ENCODE results near the gene APOD. TPM values are rescaled to one million over a fixed set of nuclear protein-coding genes. Genes with fewer than 3 reads are reported as not detected.
A peak's percentile ranks its signal among the peaks of the same experiment; 100 is the strongest.

The APOD gene
- total and polyA plus RNA-seq, 10 of the 15 experiments (the other 5 are each of a cell fraction or from before 2014, with no cell fraction given), result 0.06 to 0.77 (median 0.47) TPM; not detected in 3

- Histone ChIP-seq H3K9me3 (replicated peaks; ENCODE audit: control insufficient read depth, insufficient read depth, low read length) (no peaks in the 10 kb centered on the region), H3K4me1 (ENCODE audit: control insufficient read depth, insufficient read depth, low read length) (peaks cover 14% of the 10 kb centered on the region), H3K9ac (ENCODE audit: control insufficient read depth, insufficient read depth, low read length) (no peak overlapping the region), H4K20me1 (ENCODE audit: control insufficient read depth, insufficient read depth) (no peaks in the 10 kb centered on the region), H3K27me3 (replicated peaks in 1 of 2; ENCODE audit: control insufficient read depth in 2 of 2, insufficient read depth in 2 of 2, low read length in 1 of 2) (no peaks in the 10 kb centered on the region), H3K4me3 (no peak overlapping the region), H3K4me2 (ENCODE audit: control insufficient read depth, insufficient read depth) (no peak overlapping the region), H3K79me2 (ENCODE audit: control insufficient read depth, insufficient read depth, low read length) (peaks cover 35% of the 10 kb centered on the region), H3K36me3 (ENCODE audit: control insufficient read depth in 2 of 2, insufficient read depth in 2 of 2, low read length in 1 of 2) (no peaks in the 10 kb centered on the region), H2AFZ (ENCODE audit: control insufficient read depth, low read depth, low read length) (no peak overlapping the region), H3K27ac (ENCODE audit: control insufficient read depth, insufficient read depth) (no peak overlapping the region)
- BruUV-seq (replicated peaks), result no TSS peak
- no peak for ATAC-seq
- ChIA-PET CTCF (no interaction called here), RAD21 (ENCODE audit: unreplicated experiment) (no interaction called here), SMC1A (ENCODE audit: uncharacterized antibody, unreplicated experiment) (interaction anchor here (1.1 to 1.3 kb wide), 2 partner anchors 12 to 13 kb away, joined by 3 to 6 read pairs; no protein-coding TSS in a partner anchor), POLR2A (no interaction called here)
- 100% methylated on average over 3 of the region's 3 CpGs for WGBS (ENCODE audit: insufficient coverage, insufficient replicate concordance, low lambda C conversion rate, missing lambda C conversion rate)
- TF ChIP-seq IKZF1 (conservative IDR thresholded peaks at IDR 0.05), result no peak
- no peak for TF ChIP-seq E4F1 (IDR thresholded peaks at IDR 0.05; ENCODE audit: borderline replicate concordance, partially characterized antibody)
- no peak for TF ChIP-seq CEBPB (IDR thresholded peaks at IDR 0.05; ENCODE audit: borderline replicate concordance in 1 of 2, low read depth in 2 of 2, low read length in 2 of 2)
- TF ChIP-seq ZNF622 (IDR thresholded peaks at IDR 0.05), result no peak
- no peak for DNase-seq (ENCODE audit: low read depth, low spot score)
- intact Hi-C loops (cut with micrococcal nuclease; ENCODE audit: unreplicated experiment), result loop anchor here (5.0 kb wide), 1 partner anchor 358 kb away; no protein-coding TSS in a partner anchor
- FAIRE-seq, result no peak
- in situ Hi-C loops (cut with MboI), result loop anchor here (25.0 kb wide), 1 partner anchor 407 kb away; no protein-coding TSS in a partner anchor
These were observed 39.1 kb downstream of the APOD start for GRCh38 chr3:195544634-195545033.

GRCh38 chr3:195544230-195544536 is 39.6 kb downstream of the APOD start:
- no peak for FAIRE-seq
- SMC1A ChIA-PET (ENCODE audit: uncharacterized antibody, unreplicated experiment), result interaction anchor here (1.1 to 1.3 kb wide), 2 partner anchors 11 to 14 kb away, joined by 3 to 6 read pairs; no protein-coding TSS in a partner anchor
- no peak for ATAC-seq
- Histone ChIP-seq H3K36me3 (ENCODE audit: control insufficient read depth in 2 of 2, insufficient read depth in 2 of 2, low read length in 1 of 2) (no peaks in the 10 kb centered on the region), H3K4me3 (no peak overlapping the region), H3K9ac (ENCODE audit: control insufficient read depth, insufficient read depth, low read length) (no peak overlapping the region; the same call in 1 of the 2 replicates), H3K27ac (ENCODE audit: control insufficient read depth, insufficient read depth) (no peak overlapping the region), H3K4me1 (ENCODE audit: control insufficient read depth, insufficient read depth, low read length) (peaks cover 14% of the 10 kb centered on the region), H3K27me3 (replicated peaks in 1 of 2; ENCODE audit: control insufficient read depth in 2 of 2, insufficient read depth in 2 of 2, low read length in 1 of 2) (no peaks in the 10 kb centered on the region), H3K79me2 (ENCODE audit: control insufficient read depth, insufficient read depth, low read length) (peaks cover 40% of the 10 kb centered on the region), H3K9me3 (replicated peaks; ENCODE audit: control insufficient read depth, insufficient read depth, low read length) (no peaks in the 10 kb centered on the region), H2AFZ (ENCODE audit: control insufficient read depth, low read depth, low read length) (no peak overlapping the region), H3K4me2 (ENCODE audit: control insufficient read depth, insufficient read depth) (peak overlapping the region; percentile 95; the same call in 1 of the 2 replicates), H4K20me1 (ENCODE audit: control insufficient read depth, insufficient read depth) (no peaks in the 10 kb centered on the region)
- no peak for DNase-seq (ENCODE audit: low read depth, low spot score)
- POLR2A ChIA-PET, result interaction anchor here (0.6 kb wide), 1 partner anchor 270 kb away, joined by 3 read pairs; no protein-coding TSS in a partner anchor
- WGBS (ENCODE audit: insufficient coverage, insufficient replicate concordance, low lambda C conversion rate, missing lambda C conversion rate), result 66% methylated on average over 4 of the region's 4 CpGs
- CTCF ChIA-PET, result no interaction called here
- no TSS peak for BruUV-seq (replicated peaks)
- RAD21 ChIA-PET (ENCODE audit: unreplicated experiment), result no interaction called here
- in situ Hi-C loops (cut with MboI), result loop anchor here (25.0 kb wide), 1 partner anchor 407 kb away; no protein-coding TSS in a partner anchor
- intact Hi-C loops (cut with micrococcal nuclease; ENCODE audit: unreplicated experiment), result loop anchor here (5.0 kb wide), 1 partner anchor 358 kb away; no protein-coding TSS in a partner anchor
- TF ChIP-seq NFYA (IDR thresholded peaks at IDR 0.05; ENCODE audit: borderline replicate concordance, low read depth, low read length), result no peak
- no peak for TF ChIP-seq NKRF (conservative IDR thresholded peaks at IDR 0.05)
- TF ChIP-seq PRDM15 (CRISPR knock-in tag; IDR thresholded peaks at IDR 0.05), result no peak

Measured in GM12878 (cell line).